Mammary epithelial cell (primary cell): ENCODE measurements around the gene GPC6.

ENCODE experiments used
- EZH2 ChIP-seq: IDR thresholded peaks from 2 replicates; pipeline ENCODE4 v1.6.1; 2012; ENCODE audit warnings: low read length, inconsistent platforms, borderline replicate concordance
- TF ChIP-seq, protein P1 (sequence below), 2 donors: IDR thresholded peaks in 1 of 2; conservative IDR thresholded peaks in 1 of 2; 2 replicates each; pipeline ENCODE4 v1.5.1; 2011 to 2012; ENCODE audit warnings: inconsistent platforms in 2 of 2, low read length in 2 of 2, mild to moderate bottlenecking in 2 of 2, control low read depth in 1 of 2, low read depth in 1 of 2; ENCODE audit not compliant: insufficient read depth in 1 of 2; ENCODE audit errors: extremely low read depth in 1 of 2

DNA sequence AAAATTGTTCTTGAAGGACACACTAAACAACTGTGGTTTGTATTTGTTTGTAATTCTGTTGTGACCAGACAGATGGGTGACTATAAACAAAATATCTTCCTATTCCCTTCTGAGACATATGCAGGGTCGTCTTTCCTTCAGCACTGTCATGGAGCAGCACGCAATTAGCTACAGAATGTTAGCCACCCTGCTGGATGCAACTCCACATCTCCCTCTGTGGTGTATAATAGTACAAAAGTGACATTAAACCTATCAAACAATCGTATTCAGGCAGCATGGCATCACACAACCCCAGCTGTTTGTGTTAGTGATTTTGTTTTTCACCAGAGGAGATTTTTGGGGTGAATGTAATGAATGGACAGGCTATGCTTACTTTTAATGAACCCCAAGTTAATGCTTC, 146.2 kb downstream of the GPC6 start:
- TF ChIP-seq, protein P1, sequence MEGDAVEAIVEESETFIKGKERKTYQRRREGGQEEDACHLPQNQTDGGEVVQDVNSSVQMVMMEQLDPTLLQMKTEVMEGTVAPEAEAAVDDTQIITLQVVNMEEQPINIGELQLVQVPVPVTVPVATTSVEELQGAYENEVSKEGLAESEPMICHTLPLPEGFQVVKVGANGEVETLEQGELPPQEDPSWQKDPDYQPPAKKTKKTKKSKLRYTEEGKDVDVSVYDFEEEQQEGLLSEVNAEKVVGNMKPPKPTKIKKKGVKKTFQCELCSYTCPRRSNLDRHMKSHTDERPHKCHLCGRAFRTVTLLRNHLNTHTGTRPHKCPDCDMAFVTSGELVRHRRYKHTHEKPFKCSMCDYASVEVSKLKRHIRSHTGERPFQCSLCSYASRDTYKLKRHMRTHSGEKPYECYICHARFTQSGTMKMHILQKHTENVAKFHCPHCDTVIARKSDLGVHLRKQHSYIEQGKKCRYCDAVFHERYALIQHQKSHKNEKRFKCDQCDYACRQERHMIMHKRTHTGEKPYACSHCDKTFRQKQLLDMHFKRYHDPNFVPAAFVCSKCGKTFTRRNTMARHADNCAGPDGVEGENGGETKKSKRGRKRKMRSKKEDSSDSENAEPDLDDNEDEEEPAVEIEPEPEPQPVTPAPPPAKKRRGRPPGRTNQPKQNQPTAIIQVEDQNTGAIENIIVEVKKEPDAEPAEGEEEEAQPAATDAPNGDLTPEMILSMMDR (conservative IDR thresholded peaks at IDR 0.05 in 1 of 2, IDR thresholded peaks at IDR 0.05 in 1 of 2; ENCODE audit: extremely low read depth in 1 of 2, insufficient read depth in 1 of 2, low read depth in 1 of 2, low read length in 2 of 2) = no peak
- TF ChIP-seq EZH2 = no peak
